AG10803 (cell line): ENCODE measurements around the gene YIPF6.

Experiments used
- DNase-seq: peaks from one replicate; pipeline ENCODE4 v3.0.0; 2010; ENCODE audit warnings: low read depth
- H3K4me3 ChIP-seq: 2 replicates; pipeline ENCODE4 v1.5.1; 2011; ENCODE audit warnings: mild to moderate bottlenecking, low read length, control low read depth
- CTCF ChIP-seq: conservative IDR thresholded peaks from 2 replicates; pipeline ENCODE4 v1.5.1; 2011; ENCODE audit warnings: mild to moderate bottlenecking, low read length, control low read depth, inconsistent platforms

YIPF6 gene

GRCh38 chrX:68498508-68499379 is at the start of gene YIPF6:
TSS of gene YIPF6 (plus strand) at chrX:68499051. CDS start at chrX:68499067, 16 bp downstream.
- DNase-seq: peak; percentile 67
- peak within 1 kb of the TSS; percentile 70 for H3K4me3 ChIP-seq
- no peak for TF ChIP-seq CTCF

- no peak for TF ChIP-seq CTCF
- no peak overlapping the region for H3K4me3 ChIP-seq
Observed at GRCh38 chrX:68451720-68452119, 47.1 kb upstream of the YIPF6 start.

GRCh38 chrX:68454476-68455150 is 44.2 kb upstream of the YIPF6 start:
- H3K4me3 ChIP-seq: no peak overlapping the region
- DNase-seq: no peak
- no peak for TF ChIP-seq CTCF

More at GRCh38 chrX:68451720-68452119, 47.1 kb upstream of the YIPF6 start:
- no peak for DNase-seq

GRCh38 chrX:68455151-68455510 is 43.7 kb upstream of the YIPF6 start:
- H3K4me3 ChIP-seq: no peak overlapping the region
- no peak for TF ChIP-seq CTCF

GRCh38 chrX:68461093-68461492 is 37.8 kb upstream of the YIPF6 start:
- H3K4me3 ChIP-seq: no peak overlapping the region
- DNase-seq: no peak
- no peak for TF ChIP-seq CTCF

More at GRCh38 chrX:68455151-68455510, 43.7 kb upstream of the YIPF6 start:
- no peak for DNase-seq

- peak; percentile 2 for DNase-seq
- H3K4me3 ChIP-seq: no peak overlapping the region
- no peak for TF ChIP-seq CTCF
Observed at GRCh38 chrX:68461576-68461975, 37.3 kb upstream of the YIPF6 start.
